Right atrium auricular region (tissue), 2 donors: ENCODE results near the gene MIPOL1. TPM values are rescaled to one million over a fixed set of nuclear protein-coding genes. Genes with fewer than 3 reads are reported as not detected.

ENCODE experiments used
- DNase-seq: peaks from one replicate; pipeline ENCODE4 v3.0.0-alpha.2; 2019; ENCODE audit warnings: low spot score
- H3K27ac ChIP-seq, 2 donors: fragments of 200-600 bp; sonication (generic); 1 replicate in 1 of 2; 2 replicates in 1 of 2; pipeline ENCODE4 v1.5.1; 2016 to 2019
- H3K27me3 ChIP-seq, 2 donors: fragments of 200-600 bp; sonication (generic); one replicate each; pipeline versions ENCODE4 v1.5.1 to v1.6.0; 2017 to 2019
- H3K36me3 ChIP-seq: fragments of 200-600 bp; sonication (generic); one replicate; pipeline ENCODE4 v1.5.1; 2016
- H3K4me1 ChIP-seq, 2 donors: fragments of 200-600 bp; sonication (generic); one replicate each; pipeline versions ENCODE4 v1.5.1 to v1.6.0; 2017 to 2019
- H3K4me3 ChIP-seq, 2 donors: fragments of 200-600 bp; sonication (generic); 1 replicate in 1 of 2; 2 replicates in 1 of 2; pipeline ENCODE4 v1.5.1; 2017 to 2019; ENCODE audit warnings: mild to moderate bottlenecking in 1 of 2, moderate library complexity in 1 of 2
- H3K9me3 ChIP-seq, 2 donors: fragments of 200-600 bp; sonication (generic); one replicate each; pipeline ENCODE4 v1.5.1; 2019
- total RNA-seq, 2 donors: library from RNA; depleted of rRNA; stranded (reverse); fragments of >200 nt; gene quantifications; one replicate each; pipeline ENCODE4 v1.1.0, GENCODE V29; 2016
- TF ChIP-seq, protein P1 (sequence below), 2 donors: fragments of 200-600 bp; sonication (generic); IDR thresholded peaks; one replicate each; pipeline ENCODE4 v1.5.1; 2019; ENCODE audit warnings: antibody characterized with exemption in 2 of 2

Gene MIPOL1
- total RNA-seq, 2 donors from 2014 or later = 4.9 to 6.2 TPM

DNA sequence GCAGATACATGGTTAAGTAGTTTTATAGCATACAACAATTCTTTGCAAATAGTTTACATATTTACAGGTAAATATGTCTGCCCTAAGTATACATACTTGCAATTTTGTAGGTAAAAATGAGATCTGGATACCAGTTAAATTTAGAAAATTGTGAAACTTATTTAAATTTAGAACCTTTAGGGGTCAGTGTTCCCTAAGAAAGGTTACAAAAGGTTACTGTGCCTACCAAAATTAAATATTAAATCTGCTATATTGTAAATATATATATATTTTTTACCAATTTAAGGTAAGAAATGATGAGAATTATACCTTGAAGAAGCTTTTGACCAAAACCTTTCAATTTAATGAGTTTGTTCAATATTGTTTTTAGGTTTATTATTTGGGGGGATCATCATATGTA, 54.0 kb downstream of the MIPOL1 start:
- no peaks in the 10 kb centered on the region for H3K4me1 ChIP-seq
- H3K9me3 ChIP-seq = no peaks in the 10 kb centered on the region
- H3K27ac ChIP-seq = no peak overlapping the region
- no peaks in the 10 kb centered on the region for H3K27me3 ChIP-seq
- no peaks in the 10 kb centered on the region for H3K36me3 ChIP-seq
- H3K4me3 ChIP-seq = no peak overlapping the region
- TF ChIP-seq, protein P1, sequence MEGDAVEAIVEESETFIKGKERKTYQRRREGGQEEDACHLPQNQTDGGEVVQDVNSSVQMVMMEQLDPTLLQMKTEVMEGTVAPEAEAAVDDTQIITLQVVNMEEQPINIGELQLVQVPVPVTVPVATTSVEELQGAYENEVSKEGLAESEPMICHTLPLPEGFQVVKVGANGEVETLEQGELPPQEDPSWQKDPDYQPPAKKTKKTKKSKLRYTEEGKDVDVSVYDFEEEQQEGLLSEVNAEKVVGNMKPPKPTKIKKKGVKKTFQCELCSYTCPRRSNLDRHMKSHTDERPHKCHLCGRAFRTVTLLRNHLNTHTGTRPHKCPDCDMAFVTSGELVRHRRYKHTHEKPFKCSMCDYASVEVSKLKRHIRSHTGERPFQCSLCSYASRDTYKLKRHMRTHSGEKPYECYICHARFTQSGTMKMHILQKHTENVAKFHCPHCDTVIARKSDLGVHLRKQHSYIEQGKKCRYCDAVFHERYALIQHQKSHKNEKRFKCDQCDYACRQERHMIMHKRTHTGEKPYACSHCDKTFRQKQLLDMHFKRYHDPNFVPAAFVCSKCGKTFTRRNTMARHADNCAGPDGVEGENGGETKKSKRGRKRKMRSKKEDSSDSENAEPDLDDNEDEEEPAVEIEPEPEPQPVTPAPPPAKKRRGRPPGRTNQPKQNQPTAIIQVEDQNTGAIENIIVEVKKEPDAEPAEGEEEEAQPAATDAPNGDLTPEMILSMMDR (IDR thresholded peaks at IDR 0.05) = no peak
- DNase-seq = no peak

DNA sequence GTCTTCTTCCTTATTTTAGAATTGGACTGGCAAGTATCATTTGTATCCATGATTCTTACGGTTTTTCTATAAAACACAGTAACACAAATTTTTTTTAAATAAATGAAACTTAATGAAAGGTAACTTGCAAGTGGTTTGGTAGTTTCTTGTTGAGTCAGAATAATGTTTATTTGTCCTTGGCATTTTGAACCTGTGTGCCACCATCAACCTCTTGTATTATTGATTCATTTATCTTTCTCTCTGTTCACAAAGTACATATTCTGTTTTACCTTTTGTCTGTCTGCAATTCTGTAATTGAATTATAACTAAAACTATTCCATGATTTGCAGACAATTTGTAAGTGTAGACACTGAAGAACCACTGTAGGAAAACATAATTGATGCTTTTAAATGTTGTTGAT, 54.7 kb downstream of the MIPOL1 start:
- Histone ChIP-seq H3K4me1 (no peaks in the 10 kb centered on the region), H3K27ac (no peak overlapping the region), H3K27me3 (no peaks in the 10 kb centered on the region), H3K4me3 (no peak overlapping the region), H3K36me3 (no peaks in the 10 kb centered on the region), H3K9me3 (no peaks in the 10 kb centered on the region)
- TF ChIP-seq, protein P1 (IDR thresholded peaks at IDR 0.05) = no peak
- no peak for DNase-seq

DNA sequence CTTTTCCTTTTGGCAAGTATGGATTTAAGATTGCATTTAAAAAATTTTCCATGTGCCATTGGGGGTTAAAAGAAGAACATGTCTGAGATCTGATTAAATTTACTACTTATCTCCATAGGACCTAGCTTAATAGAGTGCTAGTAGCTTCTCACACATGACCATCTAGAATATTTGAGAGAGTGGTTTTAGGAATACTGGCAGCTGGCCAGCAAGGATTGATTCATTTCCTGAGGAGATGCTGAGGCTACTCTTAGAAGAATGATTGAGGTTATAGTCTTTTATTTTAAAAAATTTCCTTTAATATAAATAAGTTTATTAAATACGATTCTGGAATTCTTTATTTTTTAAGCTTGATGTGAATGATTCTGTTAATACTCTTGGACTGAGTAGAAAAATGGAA, 56.2 kb downstream of the MIPOL1 start:
- no peak overlapping the region for H3K4me3 ChIP-seq
- no peaks in the 10 kb centered on the region for H3K27me3 ChIP-seq
- H3K36me3 ChIP-seq = no peaks in the 10 kb centered on the region
- no peak for DNase-seq
- H3K4me1 ChIP-seq = no peaks in the 10 kb centered on the region
- no peaks in the 10 kb centered on the region for H3K9me3 ChIP-seq
- TF ChIP-seq, protein P1 (IDR thresholded peaks at IDR 0.05) = no peak
- no peak overlapping the region for H3K27ac ChIP-seq

DNA sequence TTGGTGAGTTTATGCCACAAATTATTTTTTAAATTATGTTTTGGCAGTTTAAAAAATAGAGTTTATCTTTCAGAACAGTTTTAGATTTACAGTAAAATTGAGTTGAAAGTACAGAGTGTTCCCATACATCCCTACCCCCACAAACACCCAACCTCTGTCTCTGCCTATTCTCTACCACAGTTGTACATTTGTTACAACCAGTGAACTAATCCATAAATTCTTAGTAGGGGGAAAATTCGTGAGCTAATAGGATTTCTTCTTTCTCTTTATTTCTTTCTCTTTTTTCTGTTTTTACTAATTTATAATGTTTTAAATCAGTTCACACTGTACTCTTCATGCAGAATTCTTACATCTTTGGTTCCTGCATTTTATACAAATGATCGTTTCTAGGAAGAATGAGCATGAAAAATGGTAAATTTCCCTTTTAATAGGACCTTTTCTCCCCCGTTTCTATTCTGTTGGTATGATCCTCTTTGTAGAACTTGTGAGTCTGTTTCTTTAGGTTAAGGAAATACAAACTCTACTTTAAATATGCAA, 56.7 kb downstream of the MIPOL1 start:
- no peaks in the 10 kb centered on the region for H3K27me3 ChIP-seq
- no peak overlapping the region for H3K4me3 ChIP-seq
- no peak for DNase-seq
- H3K4me1 ChIP-seq = no peaks in the 10 kb centered on the region
- H3K9me3 ChIP-seq = no peaks in the 10 kb centered on the region
- no peak overlapping the region for H3K27ac ChIP-seq
- H3K36me3 ChIP-seq = no peaks in the 10 kb centered on the region
- TF ChIP-seq, protein P1 (IDR thresholded peaks at IDR 0.05) = no peak

DNA sequence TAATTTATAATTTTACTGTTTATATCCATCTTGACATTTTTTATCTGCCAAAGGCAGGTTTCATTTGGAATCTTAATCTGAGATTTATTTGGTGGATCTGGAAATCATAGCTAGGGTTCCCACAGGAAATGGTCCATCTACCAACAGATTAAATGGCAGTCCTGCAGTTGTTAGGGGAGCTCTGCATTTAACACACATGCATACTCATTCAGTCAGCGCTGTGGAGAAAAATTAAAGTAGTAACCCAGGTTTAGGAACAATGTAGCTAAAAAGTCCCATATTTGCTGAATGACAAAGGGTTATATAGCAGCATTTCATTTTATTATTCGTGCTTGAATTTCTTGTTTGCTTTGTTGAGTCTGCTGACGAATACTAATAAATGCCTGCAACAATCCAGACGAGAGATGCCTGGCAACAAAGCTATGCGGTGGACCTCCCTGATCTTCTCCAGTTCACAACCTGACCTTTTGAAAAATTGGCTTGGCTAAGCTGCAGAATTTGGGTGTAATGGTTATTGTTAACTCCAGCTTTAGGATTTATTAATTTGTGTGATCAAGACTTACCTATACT, 59.8 kb downstream of the MIPOL1 start:
- no peaks in the 10 kb centered on the region for H3K9me3 ChIP-seq
- no peak for DNase-seq
- H3K36me3 ChIP-seq = no peaks in the 10 kb centered on the region
- TF ChIP-seq, protein P1 (IDR thresholded peaks at IDR 0.05) = no peak
- no peaks in the 10 kb centered on the region for H3K27me3 ChIP-seq
- no peak overlapping the region for H3K4me3 ChIP-seq
- no peak overlapping the region for H3K27ac ChIP-seq
- H3K4me1 ChIP-seq = no peaks in the 10 kb centered on the region

DNA sequence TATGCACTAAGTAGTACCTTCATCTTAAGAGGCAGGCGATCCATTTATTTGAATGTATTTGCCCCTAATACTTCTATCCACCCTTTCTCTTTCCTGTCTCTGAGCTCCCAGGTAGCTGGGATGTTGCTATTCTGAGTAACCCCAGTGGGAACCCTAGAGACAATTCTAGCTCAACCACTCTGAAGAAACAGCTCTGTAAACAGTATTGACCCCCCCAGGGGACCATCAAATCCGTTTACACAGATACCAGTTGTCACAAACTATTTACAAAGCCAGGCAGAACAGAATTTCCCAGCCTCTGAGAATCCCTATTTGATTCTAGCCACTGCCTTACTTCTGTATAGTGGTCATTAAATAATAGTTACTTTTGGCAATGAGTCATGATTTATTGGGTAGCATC, 64.9 kb downstream of the MIPOL1 start:
- TF ChIP-seq, protein P1 (IDR thresholded peaks at IDR 0.05) = no peak
- no peaks in the 10 kb centered on the region for H3K9me3 ChIP-seq
- no peak overlapping the region for H3K27ac ChIP-seq
- no peak for DNase-seq
- peaks cover 8% of the 10 kb centered on the region for H3K36me3 ChIP-seq
- no peak overlapping the region for H3K4me3 ChIP-seq
- no peaks in the 10 kb centered on the region for H3K27me3 ChIP-seq
- H3K4me1 ChIP-seq = no peaks in the 10 kb centered on the region
